SK-N-SH treated with all-trans-retinoic acid at 6 μM for 48 hours (cell line): ENCODE results near the gene PJA1.

Experiments
- ATAC-seq: fragments of 200-7000 bp; cut with Tn5 transposase; 3 replicates; pipeline ENCODE4 v1.9.1; 2020; ENCODE audit warnings: mild to moderate bottlenecking, moderate library complexity
- ARNTL ChIP-seq: fragments of 450-650 bp; formaldehyde crosslinking; IDR thresholded peaks from 2 replicates; pipeline ENCODE4 v1.5.0; 2020; ENCODE audit warnings: low read depth, mild to moderate bottlenecking, moderate library complexity, borderline replicate concordance
- BACH2 ChIP-seq: fragments of 250-450 bp; sonication (Bioruptor Pico); IDR thresholded peaks from 2 replicates; pipeline ENCODE4 v1.9.0; 2021; ENCODE audit warnings: mild to moderate bottlenecking, borderline replicate concordance
- CREB5 ChIP-seq: fragments of 250-450 bp; sonication (Bioruptor Pico); IDR thresholded peaks from 2 replicates; pipeline ENCODE4 v1.5.1; 2020; ENCODE audit warnings: low read depth, mild to moderate bottlenecking, moderate library complexity
- CSDC2 ChIP-seq: fragments of 250-450 bp; sonication (Bioruptor Pico); IDR thresholded peaks from 2 replicates; pipeline ENCODE4 v1.5.0; 2020; ENCODE audit warnings: mild to moderate bottlenecking, moderate library complexity
- CSRNP3 ChIP-seq: fragments of 250-450 bp; sonication (Bioruptor Pico); IDR thresholded peaks from 2 replicates; pipeline ENCODE4 v1.5.1; 2021; ENCODE audit warnings: mild to moderate bottlenecking, moderate library complexity
- ESRRG ChIP-seq: fragments of 250-450 bp; sonication (Bioruptor Pico); IDR thresholded peaks from 2 replicates; pipeline ENCODE4 v1.6.1; 2021; ENCODE audit warnings: mild to moderate bottlenecking
- GLIS3 ChIP-seq: fragments of 250-450 bp; sonication (Bioruptor Pico); IDR thresholded peaks from 2 replicates; pipeline ENCODE4 v1.5.0; 2020; ENCODE audit warnings: mild to moderate bottlenecking, moderate library complexity
- OSR1 ChIP-seq: fragments of 250-450 bp; sonication (Bioruptor Pico); IDR thresholded peaks from 2 replicates; pipeline ENCODE4 v1.8.0; 2022; ENCODE audit warnings: moderate library complexity, mild to moderate bottlenecking, inconsistent platforms
- POU6F1 ChIP-seq: fragments of 250-450 bp; sonication (Bioruptor Pico); IDR thresholded peaks from 2 replicates; pipeline ENCODE4 v1.8.0; 2021; ENCODE audit warnings: low read depth, mild to moderate bottlenecking, moderate library complexity, borderline replicate concordance
- RARB ChIP-seq: fragments of 250-450 bp; sonication (Bioruptor Pico); IDR thresholded peaks from 2 replicates; pipeline ENCODE4 v1.8.0; 2021; ENCODE audit warnings: mild to moderate bottlenecking, moderate library complexity
- TCF4 ChIP-seq: fragments of 250-450 bp; sonication (Bioruptor Pico); IDR thresholded peaks from 2 replicates; pipeline ENCODE4 v1.8.0; 2021; ENCODE audit warnings: mild to moderate bottlenecking, moderate library complexity, borderline replicate concordance
- TOX ChIP-seq: fragments of 250-450 bp; sonication (Bioruptor Pico); IDR thresholded peaks from 2 replicates; pipeline ENCODE4 v1.8.0; 2021; ENCODE audit warnings: mild to moderate bottlenecking, moderate library complexity, borderline replicate concordance
- TSHZ2 ChIP-seq: fragments of 250-450 bp; sonication (Bioruptor Pico); IDR thresholded peaks from 2 replicates; pipeline ENCODE4 v1.5.0; 2020; ENCODE audit warnings: mild to moderate bottlenecking, moderate library complexity
- ZFP3 ChIP-seq: fragments of 250-450 bp; sonication (Bioruptor Pico); IDR thresholded peaks from 2 replicates; pipeline ENCODE4 v1.5.0; 2020; ENCODE audit warnings: mild to moderate bottlenecking, moderate library complexity
- ZFP30 ChIP-seq: fragments of 450-650 bp; formaldehyde crosslinking; IDR thresholded peaks from 2 replicates; pipeline ENCODE4 v1.5.0; 2022; ENCODE audit warnings: mild to moderate bottlenecking, moderate library complexity
- ZNF8 ChIP-seq: fragments of 450-650 bp; formaldehyde crosslinking; IDR thresholded peaks from 2 replicates; pipeline ENCODE4 v1.5.0; 2020; ENCODE audit warnings: mild to moderate bottlenecking, moderate library complexity

The PJA1 gene

GRCh38 chrX:69176053-69176452, 10.8 kb upstream of the PJA1 start:
- ATAC-seq: no peak
- no peak for TF ChIP-seq ZNF8 (CRISPR knock-in tag)
- no peak for TF ChIP-seq GLIS3 (CRISPR knock-in tag)
- TF ChIP-seq TSHZ2 (CRISPR knock-in tag): no peak
- TF ChIP-seq OSR1 (CRISPR knock-in tag): no peak
- no peak for TF ChIP-seq ZFP3 (CRISPR knock-in tag)
- no peak for TF ChIP-seq CSDC2 (CRISPR knock-in tag)
- TF ChIP-seq TOX (CRISPR knock-in tag): no peak
- no peak for TF ChIP-seq CREB5 (CRISPR knock-in tag)
- TF ChIP-seq POU6F1: no peak
- TF ChIP-seq ESRRG (CRISPR knock-in tag): no peak
- TF ChIP-seq ARNTL (CRISPR knock-in tag): no peak

- TF ChIP-seq CSRNP3 (no peak), ARNTL (CRISPR knock-in tag) (no peak), CREB5 (CRISPR knock-in tag) (no peak), ZFP30 (no peak), ZNF8 (CRISPR knock-in tag) (no peak), OSR1 (CRISPR knock-in tag) (no peak), TCF4 (CRISPR knock-in tag) (no peak), POU6F1 (no peak), BACH2 (CRISPR knock-in tag) (no peak), TSHZ2 (CRISPR knock-in tag) (no peak), RARB (CRISPR knock-in tag) (no peak), CSDC2 (CRISPR knock-in tag) (no peak), ESRRG (CRISPR knock-in tag) (no peak)
- ATAC-seq: no peak
These were observed 8.7 kb upstream of the PJA1 start for GRCh38 chrX:69173906-69174305.
